Measurements from ENCODE around the gene ERGIC1.
A peak's percentile ranks its signal among the peaks of the same experiment; 100 is the strongest.

ERGIC1 gene

GRCh38 chr5:172984244-172984953, 150.3 kb downstream of the ERGIC1 start:
- H3K4me1 ChIP-seq (ENCODE audit: insufficient read depth, low read length): 0 out of 2 replicates have a peak, but pooled peaks cover 3% of the 10 kb centered on the region
- H3K27me3 ChIP-seq (ENCODE audit: insufficient read depth, low read length): no peaks in the 10 kb centered on the region
- no peaks in the 10 kb centered on the region for H3K9me3 ChIP-seq (ENCODE audit: insufficient read depth, low read depth, low read length)
- 6% methylated on average over 15 of the region's 15 CpGs for WGBS
- peaks cover 22% of the 10 kb centered on the region; the same call in 1 of the 2 replicates for H3K36me3 ChIP-seq (ENCODE audit: insufficient read depth, low read length)
- H3K27ac ChIP-seq (ENCODE audit: low read depth, low read length): peak overlapping the region; percentile 76
- peak overlapping the region; percentile 82 for H3K9ac ChIP-seq (ENCODE audit: low read depth, low read length)
- peak overlapping the region; percentile 93 for H3K4me3 ChIP-seq (ENCODE audit: low read length)

GRCh38 chr5:172985596-172985995, 151.5 kb downstream of the ERGIC1 start:
- H3K4me1 ChIP-seq (ENCODE audit: insufficient read depth, low read length): 0 out of 2 replicates have a peak, but pooled peaks cover 3% of the 10 kb centered on the region
- H3K27me3 ChIP-seq (ENCODE audit: insufficient read depth, low read length): no peaks in the 10 kb centered on the region
- no peak overlapping the region for H3K27ac ChIP-seq (ENCODE audit: low read depth, low read length)
- no peaks in the 10 kb centered on the region for H3K9me3 ChIP-seq (ENCODE audit: insufficient read depth, low read depth, low read length)
- H3K9ac ChIP-seq (ENCODE audit: low read depth, low read length): no peak overlapping the region
- no peak overlapping the region for H3K4me3 ChIP-seq (ENCODE audit: low read length)
- H3K36me3 ChIP-seq (ENCODE audit: insufficient read depth, low read length): peaks cover 22% of the 10 kb centered on the region; the same call in 1 of the 2 replicates

DNA sequence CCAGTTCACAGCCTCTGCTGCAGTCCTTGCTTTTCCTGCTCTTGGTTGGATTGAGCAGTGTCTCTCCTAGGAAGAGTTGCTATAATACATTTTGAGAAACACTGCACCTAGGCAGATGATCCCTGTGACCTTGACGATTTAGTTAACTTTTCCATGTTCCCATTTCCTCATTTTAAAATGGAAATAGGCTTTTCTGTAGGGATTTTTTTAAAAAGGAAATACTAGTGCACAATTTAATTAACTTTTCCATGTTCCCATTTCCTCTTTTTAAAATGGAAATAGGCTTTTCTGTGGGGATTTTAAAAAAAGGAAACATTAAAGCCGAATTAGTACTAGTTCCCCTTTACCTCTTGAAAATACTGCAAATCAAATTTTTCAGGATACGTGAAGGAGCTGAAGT, 154.2 kb downstream of the ERGIC1 start:
- peaks cover 26% of the 10 kb centered on the region; the same call in 1 of the 2 replicates for H3K36me3 ChIP-seq (ENCODE audit: insufficient read depth, low read length)
- H3K4me1 ChIP-seq (ENCODE audit: insufficient read depth, low read length): 0 out of 2 replicates have a peak, but pooled peaks cover 3% of the 10 kb centered on the region
- no peaks in the 10 kb centered on the region for H3K9me3 ChIP-seq (ENCODE audit: insufficient read depth, low read depth, low read length)
- 100% methylated on average over 2 of the region's 3 CpGs for WGBS
- H3K27me3 ChIP-seq (ENCODE audit: insufficient read depth, low read length): no peaks in the 10 kb centered on the region
- no peak overlapping the region for H3K27ac ChIP-seq (ENCODE audit: low read depth, low read length)
- H3K4me3 ChIP-seq (ENCODE audit: low read length): no peak overlapping the region
- no peak overlapping the region for H3K9ac ChIP-seq (ENCODE audit: low read depth, low read length)

GRCh38 chr5:172990776-172991175, 156.7 kb downstream of the ERGIC1 start:
- Histone ChIP-seq H3K9me3 (ENCODE audit: insufficient read depth, low read depth, low read length) (no peaks in the 10 kb centered on the region), H3K27me3 (ENCODE audit: insufficient read depth, low read length) (no peaks in the 10 kb centered on the region), H3K27ac (ENCODE audit: low read depth, low read length) (no peak overlapping the region), H3K4me1 (ENCODE audit: insufficient read depth, low read length) (no peaks in the 10 kb centered on the region), H3K9ac (ENCODE audit: low read depth, low read length) (no peak overlapping the region), H3K36me3 (ENCODE audit: insufficient read depth, low read length) (peaks cover 41% of the 10 kb centered on the region), H3K4me3 (ENCODE audit: low read length) (no peak overlapping the region)
- WGBS: 95% methylated on average over 8 of the region's 8 CpGs

DNA sequence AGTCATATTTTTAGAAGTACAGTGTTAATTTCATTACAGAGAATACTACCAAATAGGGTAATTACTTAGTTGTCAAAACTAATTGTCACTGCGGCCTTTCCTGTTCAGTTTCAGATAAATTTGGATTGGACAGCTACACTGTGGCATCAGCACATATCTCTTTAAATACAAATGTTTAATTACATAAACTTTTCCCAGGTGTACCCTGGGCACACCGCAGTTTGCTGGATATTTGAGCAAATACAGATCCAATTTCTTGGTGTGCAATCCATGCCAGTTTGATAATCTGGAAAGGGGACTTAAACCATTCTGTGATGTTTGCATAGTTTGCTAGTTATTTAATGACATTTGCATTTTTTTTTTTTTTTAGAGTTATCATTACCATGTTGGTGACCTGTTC, 160.4 kb downstream of the ERGIC1 start:
- Histone ChIP-seq H3K4me3 (ENCODE audit: low read length) (no peak overlapping the region), H3K9ac (ENCODE audit: low read depth, low read length) (no peak overlapping the region), H3K27ac (ENCODE audit: low read depth, low read length) (no peak overlapping the region), H3K27me3 (ENCODE audit: insufficient read depth, low read length) (no peaks in the 10 kb centered on the region), H3K36me3 (ENCODE audit: insufficient read depth, low read length) (peaks cover 42% of the 10 kb centered on the region), H3K9me3 (ENCODE audit: insufficient read depth, low read depth, low read length) (no peaks in the 10 kb centered on the region), H3K4me1 (ENCODE audit: insufficient read depth, low read length) (no peaks in the 10 kb centered on the region)
- WGBS: 89% methylated on average over 2 of the region's 2 CpGs

DNA sequence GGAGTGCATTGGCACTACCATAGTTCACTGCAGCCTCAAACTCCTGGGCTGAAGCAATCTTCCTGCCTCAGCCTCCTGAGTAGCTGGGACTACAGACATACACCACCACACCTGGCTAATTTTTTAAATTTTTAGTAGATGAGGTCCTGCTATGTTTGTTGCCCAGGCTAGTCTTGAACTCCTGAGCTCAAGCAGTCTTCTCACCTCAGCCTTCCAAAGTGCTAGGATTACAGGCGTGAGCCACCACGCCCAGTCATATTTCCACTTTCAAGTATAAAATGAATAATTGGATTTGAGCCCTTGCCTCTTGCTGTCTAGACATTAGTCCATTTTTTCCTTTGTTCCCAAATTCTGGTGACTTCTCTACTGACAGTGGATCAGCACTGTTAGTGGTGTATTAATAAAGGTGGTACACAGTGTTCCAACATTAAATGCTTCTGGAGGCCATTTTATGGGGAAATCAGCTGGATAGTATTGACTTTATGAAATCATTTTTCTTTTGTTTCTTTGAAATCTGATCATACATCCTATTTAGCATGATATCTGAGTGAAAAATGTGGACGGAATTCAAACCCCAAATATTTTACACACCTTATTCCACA, 165.4 kb downstream of the ERGIC1 start:
- Histone ChIP-seq H3K27me3 (ENCODE audit: insufficient read depth, low read length) (no peaks in the 10 kb centered on the region), H3K4me1 (ENCODE audit: insufficient read depth, low read length) (peaks cover 6% of the 10 kb centered on the region; the same call in 1 of the 2 replicates), H3K4me3 (ENCODE audit: low read length) (no peak overlapping the region), H3K36me3 (ENCODE audit: insufficient read depth, low read length) (peaks cover 32% of the 10 kb centered on the region), H3K9ac (ENCODE audit: low read depth, low read length) (no peak overlapping the region), H3K9me3 (ENCODE audit: insufficient read depth, low read depth, low read length) (no peaks in the 10 kb centered on the region), H3K27ac (ENCODE audit: low read depth, low read length) (no peak overlapping the region)
- 87% methylated on average over 3 of the region's 3 CpGs for WGBS

- Histone ChIP-seq H3K27me3 (ENCODE audit: insufficient read depth, low read length) (no peaks in the 10 kb centered on the region), H3K4me3 (ENCODE audit: low read length) (no peak overlapping the region), H3K4me1 (ENCODE audit: insufficient read depth, low read length) (peaks cover 6% of the 10 kb centered on the region; the same call in 1 of the 2 replicates), H3K9ac (ENCODE audit: low read depth, low read length) (no peak overlapping the region), H3K36me3 (ENCODE audit: insufficient read depth, low read length) (peaks cover 27% of the 10 kb centered on the region), H3K9me3 (ENCODE audit: insufficient read depth, low read depth, low read length) (no peaks in the 10 kb centered on the region), H3K27ac (ENCODE audit: low read depth, low read length) (no peak overlapping the region)
- 91% methylated on average over 1 of the region's 1 CpG for WGBS
These were observed 165.9 kb downstream of the ERGIC1 start for GRCh38 chr5:172999974-173000373.

- H3K27ac ChIP-seq (ENCODE audit: low read depth, low read length): no peak overlapping the region
- H3K27me3 ChIP-seq (ENCODE audit: insufficient read depth, low read length): no peaks in the 10 kb centered on the region
- no peak overlapping the region for H3K9ac ChIP-seq (ENCODE audit: low read depth, low read length)
- no peaks in the 10 kb centered on the region for H3K9me3 ChIP-seq (ENCODE audit: insufficient read depth, low read depth, low read length)
- peaks cover 6% of the 10 kb centered on the region; the same call in 1 of the 2 replicates for H3K4me1 ChIP-seq (ENCODE audit: insufficient read depth, low read length)
- WGBS: 93% methylated on average over 9 of the region's 9 CpGs
- H3K36me3 ChIP-seq (ENCODE audit: insufficient read depth, low read length): peaks cover 14% of the 10 kb centered on the region
- H3K4me3 ChIP-seq (ENCODE audit: low read length): no peak overlapping the region
These were observed 167.3 kb downstream of the ERGIC1 start for GRCh38 chr5:173001229-173001841.
